Measurements from ENCODE around the gene LRIG1.

GRCh38 chr3:66489581-66489980 lies 11.2 kb downstream of the LRIG1 start:
- TF ChIP-seq CTCF (conservative IDR thresholded peaks at IDR 0.05; ENCODE audit: low read depth, low read length) (no peak), EZH2 (IDR thresholded peaks at IDR 0.05; ENCODE audit: low read length, unreplicated experiment) (no peak)

All from PC-3 (cell line).